ENCODE results near the gene GYG2. TPM values are rescaled to one million over a fixed set of nuclear protein-coding genes. Genes with fewer than 3 reads are reported as not detected.
A peak's percentile ranks its signal among the peaks of the same experiment; 100 is the strongest.
"Not testable (repeated sequence)": the region's sequence is repeated elsewhere in the genome, so short reads cannot be mapped to it uniquely, and the experiment has no call there.

Gene GYG2
- total RNA-seq, 1 experiment from 2014 or later: 9.0 TPM

DNA sequence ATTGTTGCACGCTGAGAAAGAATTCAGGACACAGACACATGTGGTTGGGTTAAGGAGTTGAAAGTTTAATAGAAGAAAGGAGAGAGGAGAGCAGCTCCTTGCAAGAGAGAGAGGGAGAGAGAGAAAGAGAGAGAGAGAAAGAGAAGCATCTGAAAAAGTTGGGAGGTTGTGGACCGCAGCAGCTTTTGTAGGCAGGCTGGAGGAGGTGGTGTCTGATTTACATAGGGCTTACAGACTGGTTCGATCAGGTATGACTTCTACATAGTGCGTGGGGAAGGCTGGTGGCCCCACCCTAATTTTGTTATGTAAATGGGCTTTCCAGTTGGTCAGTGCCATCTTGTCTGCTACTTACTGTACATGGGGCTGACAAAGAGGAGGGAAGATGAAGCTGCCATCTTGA is 27.5 kb upstream of the GYG2 start:
- no peaks in the 10 kb centered on the region for H3K27me3 Mint-ChIP-seq (ENCODE audit: unreplicated experiment)
- intact Hi-C loops (cut with micrococcal nuclease; ENCODE audit: unreplicated experiment): no loop called here
- H3K4me1 Mint-ChIP-seq (ENCODE audit: low read depth, unreplicated experiment): peaks cover 23% of the 10 kb centered on the region
- no TSS peak for BruUV-seq (replicated peaks)
- peaks cover 2% of the 10 kb centered on the region for H3K9me3 Mint-ChIP-seq (ENCODE audit: low read depth, unreplicated experiment)
- H3K36me3 Mint-ChIP-seq (ENCODE audit: insufficient read depth, unreplicated experiment): no peaks in the 10 kb centered on the region
- H3K27ac Mint-ChIP-seq (ENCODE audit: unreplicated experiment): no peak overlapping the region
- DNase-seq: no peak
- CTCF ChIA-PET: no interaction called here
- TF ChIP-seq, protein P1, sequence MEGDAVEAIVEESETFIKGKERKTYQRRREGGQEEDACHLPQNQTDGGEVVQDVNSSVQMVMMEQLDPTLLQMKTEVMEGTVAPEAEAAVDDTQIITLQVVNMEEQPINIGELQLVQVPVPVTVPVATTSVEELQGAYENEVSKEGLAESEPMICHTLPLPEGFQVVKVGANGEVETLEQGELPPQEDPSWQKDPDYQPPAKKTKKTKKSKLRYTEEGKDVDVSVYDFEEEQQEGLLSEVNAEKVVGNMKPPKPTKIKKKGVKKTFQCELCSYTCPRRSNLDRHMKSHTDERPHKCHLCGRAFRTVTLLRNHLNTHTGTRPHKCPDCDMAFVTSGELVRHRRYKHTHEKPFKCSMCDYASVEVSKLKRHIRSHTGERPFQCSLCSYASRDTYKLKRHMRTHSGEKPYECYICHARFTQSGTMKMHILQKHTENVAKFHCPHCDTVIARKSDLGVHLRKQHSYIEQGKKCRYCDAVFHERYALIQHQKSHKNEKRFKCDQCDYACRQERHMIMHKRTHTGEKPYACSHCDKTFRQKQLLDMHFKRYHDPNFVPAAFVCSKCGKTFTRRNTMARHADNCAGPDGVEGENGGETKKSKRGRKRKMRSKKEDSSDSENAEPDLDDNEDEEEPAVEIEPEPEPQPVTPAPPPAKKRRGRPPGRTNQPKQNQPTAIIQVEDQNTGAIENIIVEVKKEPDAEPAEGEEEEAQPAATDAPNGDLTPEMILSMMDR (IDR thresholded peaks at IDR 0.05; ENCODE audit: unreplicated experiment): no peak
- no peak overlapping the region for H3K4me3 Mint-ChIP-seq (ENCODE audit: low read depth, unreplicated experiment)

DNA sequence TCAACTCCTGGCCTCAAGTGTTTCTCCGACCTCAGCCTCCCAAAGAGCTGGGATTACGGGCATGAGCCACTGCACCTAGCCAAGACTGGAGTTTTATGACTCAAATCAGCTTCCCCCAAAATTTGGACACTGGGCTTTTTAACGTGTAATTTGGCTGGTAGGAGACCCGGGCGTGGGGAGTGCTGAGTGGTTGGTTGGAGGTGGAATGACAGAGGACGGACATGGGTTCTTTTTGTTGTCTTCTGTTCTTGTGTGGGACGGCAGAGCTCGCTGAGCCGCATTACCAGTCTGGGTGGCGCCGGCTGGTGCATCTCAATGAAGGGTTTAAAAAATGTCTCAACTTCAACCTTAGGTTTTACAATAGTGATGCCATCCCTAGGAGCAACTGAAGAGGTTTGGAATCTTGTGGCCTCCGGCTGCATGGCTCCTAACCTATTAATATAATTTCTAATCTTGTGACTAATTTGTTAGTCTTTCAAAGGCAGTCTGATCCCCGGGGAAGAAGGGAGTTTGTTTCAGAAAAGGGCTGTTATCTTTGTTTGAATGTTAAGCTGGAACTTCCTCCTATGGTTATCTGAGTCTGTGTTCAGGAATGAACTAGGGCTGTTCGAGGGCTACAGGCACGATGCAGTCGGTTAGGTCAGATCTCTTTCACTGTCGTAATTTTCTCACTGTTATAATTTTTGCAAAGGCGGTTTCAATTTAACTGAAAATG is 26.2 kb upstream of the GYG2 start:
- not testable (repeated sequence) for H3K27ac Mint-ChIP-seq (ENCODE audit: unreplicated experiment)

DNA sequence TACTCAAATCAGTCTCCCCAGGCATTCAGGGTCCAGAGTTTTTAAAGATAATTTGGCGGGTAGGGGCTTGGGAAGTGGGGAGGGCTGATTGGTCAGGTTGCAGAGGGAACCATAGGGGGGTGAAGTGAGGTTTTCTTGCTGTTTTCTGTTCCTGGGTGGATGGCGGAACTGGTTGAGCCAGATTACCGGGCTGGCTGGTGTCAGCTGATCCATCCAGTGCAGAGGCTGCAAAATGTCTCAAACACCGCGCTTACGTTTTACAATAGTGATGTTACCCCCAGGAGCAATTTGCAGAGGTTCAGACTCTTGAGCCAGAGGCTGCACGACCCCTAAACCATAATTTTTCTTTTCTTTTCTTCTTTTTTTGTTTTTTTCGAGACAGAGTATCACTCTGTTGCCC is 25.2 kb upstream of the GYG2 start:
- intact Hi-C loops (cut with micrococcal nuclease; ENCODE audit: unreplicated experiment); H3K36me3 Mint-ChIP-seq (ENCODE audit: insufficient read depth, unreplicated experiment); H3K9me3 Mint-ChIP-seq (ENCODE audit: low read depth, unreplicated experiment); BruUV-seq (replicated peaks); H3K27ac Mint-ChIP-seq (ENCODE audit: unreplicated experiment); CTCF ChIA-PET; H3K27me3 Mint-ChIP-seq (ENCODE audit: unreplicated experiment): not testable (repeated sequence)
- Mint-ChIP-seq H3K4me1 (ENCODE audit: low read depth, unreplicated experiment) (peaks cover 23% of the 10 kb centered on the region), H3K4me3 (ENCODE audit: low read depth, unreplicated experiment) (peak overlapping the region; percentile 46)
- DNase-seq: peak; percentile 49

More for the DNA sequence above, 26.2 kb upstream of the GYG2 start:
- BruUV-seq (replicated peaks); intact Hi-C loops (cut with micrococcal nuclease; ENCODE audit: unreplicated experiment); CTCF ChIA-PET; H3K27me3 Mint-ChIP-seq (ENCODE audit: unreplicated experiment); DNase-seq; H3K36me3 Mint-ChIP-seq (ENCODE audit: insufficient read depth, unreplicated experiment); H3K9me3 Mint-ChIP-seq (ENCODE audit: low read depth, unreplicated experiment): not testable (repeated sequence)
- H3K4me1 Mint-ChIP-seq (ENCODE audit: low read depth, unreplicated experiment): peaks cover 23% of the 10 kb centered on the region
- H3K4me3 Mint-ChIP-seq (ENCODE audit: low read depth, unreplicated experiment): peak overlapping the region; percentile 46

DNA sequence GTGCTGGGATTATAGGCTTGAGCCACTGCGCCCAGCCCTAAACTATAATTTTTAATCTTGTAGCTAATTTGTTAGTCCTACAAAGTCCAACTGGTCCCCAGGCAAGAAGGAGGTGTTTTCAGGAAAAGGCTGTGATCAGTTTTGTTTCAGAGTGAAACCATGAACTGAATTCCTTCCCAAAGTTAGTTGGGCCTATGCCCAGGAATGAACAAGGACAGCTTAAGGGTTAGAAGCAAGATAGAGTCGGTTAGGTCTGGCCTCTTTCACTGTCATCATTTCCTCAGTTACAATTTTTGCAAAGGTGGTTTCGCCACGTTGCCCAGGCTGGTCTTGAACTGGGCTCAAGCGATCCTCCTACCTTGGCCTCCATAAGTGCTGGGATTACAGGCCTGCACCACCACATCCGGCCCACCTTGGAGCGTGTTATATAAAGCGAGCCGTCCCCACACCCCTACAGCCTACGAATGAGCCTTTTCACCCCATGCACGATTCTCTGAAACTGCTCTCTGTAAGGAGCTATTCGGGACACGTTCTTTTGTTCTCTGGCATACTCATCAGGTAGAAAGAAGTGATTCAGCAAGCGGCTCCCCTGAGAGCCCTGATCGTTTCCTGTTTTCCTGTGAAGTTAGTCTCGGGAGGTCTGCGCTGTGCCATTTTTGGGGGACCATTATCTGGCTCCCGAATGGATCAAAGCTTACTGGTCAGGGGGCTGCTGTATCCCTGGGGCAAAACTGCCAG is 24.5 kb upstream of the GYG2 start:
- BruUV-seq (replicated peaks); DNase-seq; H3K27me3 Mint-ChIP-seq (ENCODE audit: unreplicated experiment); H3K9me3 Mint-ChIP-seq (ENCODE audit: low read depth, unreplicated experiment); CTCF ChIA-PET; H3K27ac Mint-ChIP-seq (ENCODE audit: unreplicated experiment); H3K36me3 Mint-ChIP-seq (ENCODE audit: insufficient read depth, unreplicated experiment); intact Hi-C loops (cut with micrococcal nuclease; ENCODE audit: unreplicated experiment): not testable (repeated sequence)
- Mint-ChIP-seq H3K4me1 (ENCODE audit: low read depth, unreplicated experiment) (peaks cover 23% of the 10 kb centered on the region), H3K4me3 (ENCODE audit: low read depth, unreplicated experiment) (peak overlapping the region; percentile 46)

DNA sequence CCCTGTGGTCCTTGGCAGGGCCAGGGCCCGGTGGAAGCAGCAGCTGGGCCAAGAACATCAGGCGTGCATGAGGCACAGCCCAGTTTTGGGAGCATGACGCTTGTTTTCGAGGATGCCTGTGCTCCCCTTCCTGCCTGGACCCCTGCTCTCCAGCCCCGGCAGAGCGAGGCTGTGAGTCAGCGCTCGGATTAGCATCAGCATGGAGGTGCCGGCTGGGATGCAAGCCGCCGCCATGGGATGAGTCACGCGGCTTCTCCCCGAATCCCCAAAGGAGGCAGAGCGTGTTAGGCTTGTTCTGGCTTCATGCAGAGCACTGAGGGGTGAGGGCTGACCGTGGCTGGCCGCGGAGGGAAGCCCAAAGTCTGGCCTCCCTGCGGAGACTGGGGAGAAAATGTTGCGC is 23.9 kb upstream of the GYG2 start:
- Mint-ChIP-seq H3K4me3 (ENCODE audit: low read depth, unreplicated experiment) (peak overlapping the region; percentile 7), H3K27me3 (ENCODE audit: unreplicated experiment) (peaks cover 11% of the 10 kb centered on the region), H3K4me1 (ENCODE audit: low read depth, unreplicated experiment) (peaks cover 23% of the 10 kb centered on the region)
- BruUV-seq (replicated peaks); H3K36me3 Mint-ChIP-seq (ENCODE audit: insufficient read depth, unreplicated experiment); intact Hi-C loops (cut with micrococcal nuclease; ENCODE audit: unreplicated experiment); CTCF ChIA-PET; H3K27ac Mint-ChIP-seq (ENCODE audit: unreplicated experiment); H3K9me3 Mint-ChIP-seq (ENCODE audit: low read depth, unreplicated experiment): not testable (repeated sequence)
- DNase-seq: peak; percentile 43

DNA sequence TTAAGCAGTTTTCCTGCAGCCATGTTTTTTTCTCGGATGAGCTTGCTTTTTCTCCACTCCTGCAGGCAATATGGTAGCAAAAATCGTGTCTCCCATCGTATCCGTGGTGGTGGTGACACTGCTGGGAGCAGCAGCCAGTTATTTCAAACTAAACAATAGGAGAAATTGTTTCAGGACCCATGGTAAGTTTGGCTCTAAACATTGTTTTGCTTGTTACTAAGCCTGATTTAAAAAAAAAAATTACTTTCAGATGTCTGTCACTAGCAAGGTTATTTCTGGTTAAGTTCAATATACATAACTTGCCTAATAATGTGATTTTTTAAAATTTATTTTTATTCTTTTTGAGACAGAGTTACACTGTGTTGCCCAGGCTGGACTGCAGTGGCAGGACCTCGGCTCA is 17.5 kb upstream of the GYG2 start:
- CTCF ChIA-PET: no interaction called here
- TF ChIP-seq, protein P1 (IDR thresholded peaks at IDR 0.05; ENCODE audit: unreplicated experiment): no peak
- intact Hi-C loops (cut with micrococcal nuclease; ENCODE audit: unreplicated experiment): loop anchor here (10.0 kb wide), 1 partner anchor 1356 kb away; the partner anchor contains the start of gene ASMTL
- no peak overlapping the region for H3K4me3 Mint-ChIP-seq (ENCODE audit: low read depth, unreplicated experiment)
- H3K27ac Mint-ChIP-seq (ENCODE audit: unreplicated experiment): no peak overlapping the region
- BruUV-seq (replicated peaks): no TSS peak
- no peak for DNase-seq
- peaks cover 11% of the 10 kb centered on the region for H3K27me3 Mint-ChIP-seq (ENCODE audit: unreplicated experiment)
- no peaks in the 10 kb centered on the region for H3K36me3 Mint-ChIP-seq (ENCODE audit: insufficient read depth, unreplicated experiment)
- H3K9me3 Mint-ChIP-seq (ENCODE audit: low read depth, unreplicated experiment): no peaks in the 10 kb centered on the region
- H3K4me1 Mint-ChIP-seq (ENCODE audit: low read depth, unreplicated experiment): no peaks in the 10 kb centered on the region
